BLaER1 treated with 17β-estradiol and CSF1 and Interleukin-3, amounts not matched to agents 10 nM and 100 nM (cell line): ENCODE measurements around the gene BCAS1.

Experiments used
- H3K27ac ChIP-seq, 11 experiments: shearing (Covaris generic); formaldehyde crosslinking; 2 replicates each; pipeline ENCODE4 v1.8.1; 2022
- H3K27me3 ChIP-seq, 11 experiments: shearing (Covaris generic); formaldehyde crosslinking; 2 replicates each; pipeline ENCODE4 v1.8.1; 2022
- H3K36me3 ChIP-seq, 11 experiments: shearing (Covaris generic); formaldehyde crosslinking; 2 replicates each; pipeline ENCODE4 v1.8.1; 2022
- H3K4me1 ChIP-seq, 10 experiments: shearing (Covaris generic); formaldehyde crosslinking; 2 replicates each; pipeline ENCODE4 v1.8.1; 2022
- H3K4me2 ChIP-seq, 11 experiments: shearing (Covaris generic); formaldehyde crosslinking; 2 replicates each; pipeline ENCODE4 v1.8.1; 2022
- H3K4me3 ChIP-seq, 10 experiments: shearing (Covaris generic); formaldehyde crosslinking; 2 replicates each; pipeline ENCODE4 v1.8.1; 2022
- H3K9ac ChIP-seq, 11 experiments: shearing (Covaris generic); formaldehyde crosslinking; 2 replicates each; pipeline ENCODE4 v1.8.1; 2022
- H3K9me3 ChIP-seq, 11 experiments: shearing (Covaris generic); formaldehyde crosslinking; replicated peaks in 1 of 11; 2 replicates each; pipeline ENCODE4 v1.8.1; 2022
- H4K20me1 ChIP-seq, 11 experiments: shearing (Covaris generic); formaldehyde crosslinking; 2 replicates each; pipeline ENCODE4 v1.8.1; 2022
- Cebpa-rat ChIP-seq, 11 experiments: shearing (Covaris generic); IDR thresholded peaks; 2 replicates each; pipeline ENCODE4 v1.8.1; 2022

BCAS1 gene

DNA sequence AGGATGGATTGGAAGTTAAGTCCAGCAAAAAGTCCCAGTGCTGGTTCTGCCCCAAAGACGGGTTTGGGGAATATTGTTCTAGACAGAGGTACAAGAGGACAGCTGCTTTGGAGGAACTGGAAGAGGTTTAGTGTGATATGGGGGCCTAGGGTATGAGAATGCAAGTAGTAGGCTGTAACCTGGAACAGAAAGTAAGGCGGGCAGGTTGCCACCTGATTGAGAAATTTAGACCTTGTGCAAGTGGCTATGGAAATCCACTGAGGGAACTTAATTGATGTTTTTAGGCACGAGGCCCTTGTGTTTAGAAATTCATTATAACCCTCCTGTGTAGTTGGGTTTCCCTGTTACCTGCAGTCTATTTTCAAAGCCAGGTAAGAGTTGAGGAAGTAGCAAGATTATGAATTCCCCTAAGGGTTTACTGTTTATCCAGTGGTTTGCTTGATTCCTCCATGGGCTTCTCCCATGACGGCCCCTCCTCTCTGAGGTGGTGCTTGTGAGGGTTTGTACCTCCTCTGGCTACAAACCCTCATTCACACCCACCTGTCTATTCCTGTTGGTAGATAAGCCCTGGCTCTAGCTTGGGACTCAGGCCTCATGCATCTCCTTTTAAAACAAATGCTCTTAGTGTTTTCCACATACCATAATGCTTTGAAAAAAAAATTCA lies 42.0 kb upstream of the BCAS1 start:
- no peak for TF ChIP-seq Cebpa-rat (IDR thresholded peaks at IDR 0.05)
- Histone ChIP-seq H3K9me3 (peaks cover 4 to 20% (median 11%) of the 10 kb centered on the region in 11 experiments; a peak in 15 of 22 replicates), H4K20me1 (no peaks in the 10 kb centered on the region), H3K27ac (no peak overlapping the region), H3K9ac (no peak overlapping the region), H3K36me3 (no peaks in the 10 kb centered on the region), H3K4me1 (peaks cover 0 to 9% (median 0%) of the 10 kb centered on the region in 10 experiments; a peak in 6 of 20 replicates), H3K27me3 (no peaks in the 10 kb centered on the region), H3K4me3 (no peak overlapping the region), H3K4me2 (no peak overlapping the region)

DNA sequence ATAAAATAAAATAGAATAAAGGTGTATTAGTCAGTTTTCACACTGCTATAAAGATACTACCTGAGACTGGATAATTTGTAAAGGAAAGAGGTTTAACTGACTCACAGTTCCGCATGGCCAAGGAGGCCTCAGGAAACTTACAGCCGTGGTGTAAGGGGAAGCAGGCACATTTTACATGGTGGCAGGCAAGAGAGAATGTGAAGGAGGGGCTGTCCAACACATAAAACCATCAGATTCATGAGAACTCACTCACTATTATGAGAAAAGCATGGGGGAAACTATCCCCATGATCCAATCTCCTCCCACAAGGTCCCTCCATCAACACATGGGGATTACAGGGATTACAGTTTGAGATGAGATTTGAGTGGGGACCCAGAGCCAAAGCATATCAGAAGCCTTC lies 41.1 kb upstream of the BCAS1 start:
- Histone ChIP-seq H3K27ac (no peak overlapping the region), H3K4me1 (peaks cover 0 to 9% (median 0%) of the 10 kb centered on the region in 10 experiments; a peak in 6 of 20 replicates), H3K4me3 (no peak overlapping the region), H3K4me2 (no peak overlapping the region), H3K27me3 (no peaks in the 10 kb centered on the region), H3K36me3 (no peaks in the 10 kb centered on the region), H3K9ac (no peak overlapping the region), H3K9me3 (peaks cover 4 to 20% (median 11%) of the 10 kb centered on the region in 11 experiments; a peak in 15 of 22 replicates), H4K20me1 (no peaks in the 10 kb centered on the region)
- no peak for TF ChIP-seq Cebpa-rat (IDR thresholded peaks at IDR 0.05)

DNA sequence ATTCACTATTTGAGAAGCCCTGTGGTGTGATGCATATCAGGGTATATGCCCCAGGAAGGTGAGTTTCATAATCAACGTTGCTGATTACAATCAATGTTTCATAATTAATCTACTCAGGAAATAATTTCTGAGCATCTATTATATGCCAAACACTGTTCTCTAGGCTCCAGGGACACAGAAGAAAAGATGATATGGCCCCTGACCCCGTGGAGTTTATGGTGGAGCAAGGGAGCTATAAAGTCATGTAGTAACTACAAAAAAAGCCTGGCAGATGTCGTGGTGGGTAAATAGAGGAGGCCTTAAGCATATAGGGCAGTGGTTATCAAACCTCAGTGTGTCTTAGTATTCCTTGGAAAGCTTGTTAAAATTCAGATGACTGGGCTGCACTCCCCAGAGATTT lies 40.1 kb upstream of the BCAS1 start:
- Histone ChIP-seq H3K9ac (no peak overlapping the region), H3K4me3 (no peak overlapping the region), H3K4me2 (no peak overlapping the region), H4K20me1 (no peaks in the 10 kb centered on the region), H3K27me3 (no peaks in the 10 kb centered on the region), H3K4me1 (peaks cover 0 to 5% (median 0%) of the 10 kb centered on the region in 10 experiments; a peak in 6 of 20 replicates), H3K36me3 (no peaks in the 10 kb centered on the region), H3K9me3 (peaks cover 4 to 20% (median 11%) of the 10 kb centered on the region in 11 experiments; a peak in 15 of 22 replicates), H3K27ac (no peak overlapping the region)
- no peak for TF ChIP-seq Cebpa-rat (IDR thresholded peaks at IDR 0.05)

DNA sequence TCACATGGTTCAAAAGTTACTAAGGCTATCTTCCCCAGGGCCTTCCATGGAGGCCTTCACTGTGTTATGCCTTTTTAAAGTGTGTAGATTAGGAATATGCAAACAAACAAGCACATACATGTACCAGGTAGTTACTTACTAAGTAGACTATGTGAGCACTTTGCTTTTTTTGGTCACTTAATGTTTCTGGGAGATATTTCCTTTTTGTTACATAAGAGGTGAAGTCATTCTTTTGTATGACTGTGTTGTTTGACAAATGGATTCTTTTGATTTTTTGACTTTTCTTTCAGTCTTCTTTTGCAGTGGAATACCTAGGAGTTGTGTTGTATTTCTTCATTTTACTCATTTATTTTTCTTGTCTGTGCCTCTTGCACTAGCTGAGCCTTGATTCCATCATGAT lies 39.6 kb upstream of the BCAS1 start:
- no peak overlapping the region for H3K27ac ChIP-seq
- no peaks in the 10 kb centered on the region for H4K20me1 ChIP-seq
- H3K27me3 ChIP-seq = no peaks in the 10 kb centered on the region
- TF ChIP-seq Cebpa-rat (IDR thresholded peaks at IDR 0.05) = no peak
- H3K36me3 ChIP-seq = no peaks in the 10 kb centered on the region
- H3K4me2 ChIP-seq = no peak overlapping the region
- peaks cover 0 to under 1% (median 0%) of the 10 kb centered on the region in 10 experiments; a peak in 4 of 20 replicates for H3K4me1 ChIP-seq
- no peak overlapping the region for H3K4me3 ChIP-seq
- no peak overlapping the region for H3K9ac ChIP-seq
- H3K9me3 ChIP-seq = peaks cover 4 to 20% (median 11%) of the 10 kb centered on the region in 11 experiments; a peak in 15 of 22 replicates

DNA sequence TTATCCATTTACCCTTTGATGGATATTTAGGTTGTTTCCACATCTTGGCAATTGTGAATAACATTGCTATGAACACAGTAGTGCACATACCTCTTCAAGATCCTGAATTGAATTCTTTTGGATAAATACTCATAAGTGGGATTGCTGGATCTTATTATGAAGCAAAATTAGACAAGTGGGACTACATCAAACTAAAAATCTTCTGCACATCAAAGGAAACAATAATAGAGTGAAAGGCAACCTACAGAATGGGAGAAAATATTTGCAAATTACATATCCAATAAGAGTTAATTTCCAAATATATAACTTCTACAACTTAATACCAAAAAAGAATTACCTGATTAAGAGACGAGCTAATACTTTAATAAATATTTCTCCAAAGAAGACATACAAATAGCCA lies 38.4 kb upstream of the BCAS1 start:
- H3K4me3 ChIP-seq = no peak overlapping the region
- no peaks in the 10 kb centered on the region for H3K36me3 ChIP-seq
- H3K27ac ChIP-seq = no peak overlapping the region
- no peaks in the 10 kb centered on the region for H4K20me1 ChIP-seq
- peaks cover 4 to 20% (median 11%) of the 10 kb centered on the region in 11 experiments; a peak in 15 of 22 replicates for H3K9me3 ChIP-seq
- H3K4me1 ChIP-seq = no peaks in the 10 kb centered on the region
- TF ChIP-seq Cebpa-rat (IDR thresholded peaks at IDR 0.05) = no peak
- no peak overlapping the region for H3K4me2 ChIP-seq
- no peak overlapping the region for H3K9ac ChIP-seq
- H3K27me3 ChIP-seq = no peaks in the 10 kb centered on the region

DNA sequence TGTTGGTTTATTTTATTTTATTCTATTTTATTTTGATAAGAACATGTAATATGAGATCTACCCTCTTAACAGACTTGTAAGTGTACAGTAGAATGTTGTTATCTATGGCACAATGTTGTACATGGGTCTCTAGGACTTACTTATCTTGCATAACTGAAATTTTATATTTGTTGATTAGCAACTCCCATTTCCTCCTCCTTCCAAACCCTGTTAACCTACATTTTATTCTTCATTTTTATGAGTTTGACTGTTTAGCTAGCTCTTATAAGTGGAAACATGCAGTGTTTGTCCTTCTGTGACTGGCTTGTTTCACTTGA lies 37.9 kb upstream of the BCAS1 start:
- Histone ChIP-seq H3K36me3 (no peaks in the 10 kb centered on the region), H4K20me1 (no peaks in the 10 kb centered on the region), H3K27me3 (no peaks in the 10 kb centered on the region), H3K4me3 (no peak overlapping the region), H3K4me1 (no peaks in the 10 kb centered on the region), H3K9ac (no peak overlapping the region), H3K4me2 (no peak overlapping the region), H3K9me3 (peaks cover 4 to 20% (median 11%) of the 10 kb centered on the region in 11 experiments; a peak in 15 of 22 replicates), H3K27ac (no peak overlapping the region)
- no peak for TF ChIP-seq Cebpa-rat (IDR thresholded peaks at IDR 0.05)

DNA sequence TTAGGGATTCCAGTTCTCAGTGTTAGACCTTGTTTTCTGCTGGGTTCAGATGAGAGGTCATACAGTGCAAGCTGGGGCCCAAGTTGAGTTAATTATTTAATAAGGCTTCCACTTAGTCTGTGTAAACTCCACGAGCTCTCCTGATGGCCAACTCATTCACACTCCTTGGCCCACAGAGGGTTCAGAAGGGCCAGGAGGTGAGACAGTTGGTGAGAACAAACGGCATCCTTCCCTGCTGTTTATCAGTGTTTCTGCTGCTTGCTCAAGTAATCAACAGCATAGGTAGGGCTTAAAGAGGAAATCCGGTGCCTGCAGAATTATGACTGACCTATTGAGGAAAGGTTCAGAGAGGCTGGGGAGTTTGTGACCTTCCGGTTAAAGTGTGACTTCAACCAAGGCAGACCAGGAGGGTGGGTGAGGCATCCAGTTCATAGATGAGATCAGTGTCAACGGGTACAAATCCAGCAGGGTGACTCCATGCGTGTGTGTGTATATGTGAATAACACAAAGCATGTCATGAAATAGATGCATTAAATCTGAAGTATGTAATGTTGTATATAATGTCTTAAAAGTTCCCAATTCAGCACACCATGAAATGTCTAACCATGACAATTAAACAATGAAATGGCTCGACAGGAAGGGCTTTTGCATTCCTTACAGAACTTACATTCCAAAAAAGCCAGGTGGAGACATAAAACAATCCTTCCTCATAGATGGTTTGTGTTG lies 37.4 kb upstream of the BCAS1 start:
- H3K27me3 ChIP-seq = no peaks in the 10 kb centered on the region
- H3K4me1 ChIP-seq = no peaks in the 10 kb centered on the region
- no peak for TF ChIP-seq Cebpa-rat (IDR thresholded peaks at IDR 0.05)
- H3K4me3 ChIP-seq = no peak overlapping the region
- no peak overlapping the region for H3K4me2 ChIP-seq
- H3K9ac ChIP-seq = no peak overlapping the region
- H3K36me3 ChIP-seq = no peaks in the 10 kb centered on the region
- peaks cover 4 to 20% (median 11%) of the 10 kb centered on the region in 11 experiments; a peak in 15 of 22 replicates for H3K9me3 ChIP-seq
- H4K20me1 ChIP-seq = no peaks in the 10 kb centered on the region
- H3K27ac ChIP-seq = no peak overlapping the region

DNA sequence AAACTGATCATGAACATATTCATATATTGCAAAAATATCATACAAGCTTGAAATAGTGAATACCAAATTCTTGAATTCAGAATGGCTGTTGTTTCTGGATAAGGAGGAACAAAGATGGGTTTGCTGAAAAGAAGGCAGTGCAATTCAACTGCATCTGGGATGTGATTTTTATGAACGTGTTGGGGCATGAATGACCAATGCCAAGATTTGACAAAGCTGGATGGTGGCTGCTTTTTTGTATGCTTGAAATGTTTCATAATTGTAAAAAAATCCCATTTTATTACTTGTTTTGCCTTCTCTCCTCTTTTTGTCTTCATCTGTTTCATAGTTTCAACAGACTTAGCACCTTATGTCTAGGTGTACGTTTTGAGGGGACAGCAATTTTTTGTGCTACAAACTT lies 36.8 kb upstream of the BCAS1 start:
- Histone ChIP-seq H4K20me1 (no peaks in the 10 kb centered on the region), H3K4me1 (no peaks in the 10 kb centered on the region), H3K4me2 (no peak overlapping the region)

DNA sequence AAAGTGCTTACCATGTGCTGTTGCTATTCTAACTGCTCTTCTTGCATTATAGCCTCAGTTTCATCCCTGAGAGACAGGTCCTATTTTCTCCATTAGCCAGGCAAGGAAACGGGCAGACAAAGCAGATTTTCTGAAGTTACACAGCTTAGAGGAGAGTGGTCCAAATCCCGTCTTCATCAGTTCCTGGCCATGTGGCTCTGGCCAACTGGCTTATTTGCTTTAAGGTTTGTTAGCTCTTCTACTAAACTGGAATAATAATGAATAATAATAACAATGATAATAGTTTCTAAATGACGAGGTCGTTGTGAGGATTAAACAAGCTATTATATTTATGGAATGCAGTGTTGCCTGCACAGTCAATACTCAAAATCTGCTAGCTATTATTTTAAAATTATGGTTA lies 35.8 kb upstream of the BCAS1 start:
- Histone ChIP-seq H4K20me1 (no peaks in the 10 kb centered on the region), H3K27me3 (no peaks in the 10 kb centered on the region)

More for the DNA sequence above, 36.8 kb upstream of the BCAS1 start:
- no peak overlapping the region for H3K9ac ChIP-seq
- H3K9me3 ChIP-seq = peaks cover 4 to 16% (median 11%) of the 10 kb centered on the region in 11 experiments; a peak in 15 of 22 replicates
- no peaks in the 10 kb centered on the region for H3K27me3 ChIP-seq
- TF ChIP-seq Cebpa-rat (IDR thresholded peaks at IDR 0.05) = no peak
- H3K4me3 ChIP-seq = no peak overlapping the region
- no peaks in the 10 kb centered on the region for H3K36me3 ChIP-seq
- no peak overlapping the region for H3K27ac ChIP-seq

More for the DNA sequence above, 35.8 kb upstream of the BCAS1 start:
- Histone ChIP-seq H3K27ac (no peak overlapping the region), H3K36me3 (no peaks in the 10 kb centered on the region), H3K9ac (no peak overlapping the region), H3K9me3 (peaks cover 0 to 5% (median 3%) of the 10 kb centered on the region in 11 experiments; a peak in 9 of 22 replicates), H3K4me1 (no peaks in the 10 kb centered on the region), H3K4me2 (no peak overlapping the region), H3K4me3 (no peak overlapping the region)
- no peak for TF ChIP-seq Cebpa-rat (IDR thresholded peaks at IDR 0.05)
